Stimulated activated CD4-positive, alpha-beta T cell treated with anti-CD3 and anti-CD28 coated beads, Interleukin-15, amount 100 ng/mL, for 1 hour (primary cell): Measurements from ENCODE around the gene WASL.
"Not testable (repeated sequence)": the region's sequence is repeated elsewhere in the genome, so short reads cannot be mapped to it uniquely, and the experiment has no call there.

Experiments
- DNase-seq, 2 donors: peaks; one replicate each; pipeline ENCODE4 v3.0.0-alpha.2; 2020; ENCODE audit warnings: low read depth in 1 of 2, low spot score in 1 of 2

WASL gene

GRCh38 chr7:123769371-123769770 lies 20.6 kb upstream of the WASL start:
- DNase-seq = no peak

GRCh38 chr7:123768493-123768892 lies 19.7 kb upstream of the WASL start:
- DNase-seq = no peak

- DNase-seq = no peak
These were observed 14.4 kb upstream of the WASL start for GRCh38 chr7:123763191-123763661.

- DNase-seq = no peak
These were observed 12.9 kb upstream of the WASL start for GRCh38 chr7:123761729-123762128.

GRCh38 chr7:123757095-123757494 lies 8.3 kb upstream of the WASL start:
- DNase-seq = no peak

GRCh38 chr7:123755338-123755737 lies 6.5 kb upstream of the WASL start:
- no peak for DNase-seq

- DNase-seq = no peak
These were observed 5.6 kb upstream of the WASL start for GRCh38 chr7:123754271-123754871.

- no peak for DNase-seq
These were observed 3.7 kb upstream of the WASL start for GRCh38 chr7:123752534-123752933.

GRCh38 chr7:123751821-123752220 lies 3.0 kb upstream of the WASL start:
- no peak for DNase-seq

- DNase-seq = no peak
These were observed 1.8 kb upstream of the WASL start for GRCh38 chr7:123750389-123751230.

GRCh38 chr7:123749537-123749857 lies 694 bp upstream of the WASL start:
- DNase-seq = no peak

- DNase-seq = peak in 1 of 2 donors; percentile 4
These were observed 551 bp downstream of the WASL start for GRCh38 chr7:123748171-123748733.

GRCh38 chr7:123747620-123748141 lies 1.1 kb downstream of the WASL start:
- no peak for DNase-seq

- no peak for DNase-seq
These were observed 1.8 kb downstream of the WASL start for GRCh38 chr7:123746931-123747488.

GRCh38 chr7:123746055-123746454 lies 2.7 kb downstream of the WASL start:
- DNase-seq = no peak

GRCh38 chr7:123745437-123745836 lies 3.4 kb downstream of the WASL start:
- no peak for DNase-seq

- DNase-seq = no peak
These were observed 4.4 kb downstream of the WASL start for GRCh38 chr7:123744416-123744815.

GRCh38 chr7:123741940-123742339 lies 6.9 kb downstream of the WASL start:
- no peak for DNase-seq

- DNase-seq = no peak
These were observed 10.0 kb downstream of the WASL start for GRCh38 chr7:123738808-123739207.

GRCh38 chr7:123738356-123738755 lies 10.4 kb downstream of the WASL start:
- DNase-seq = no peak

- not testable (repeated sequence) for DNase-seq
These were observed 11.6 kb downstream of the WASL start for GRCh38 chr7:123737168-123737674.

GRCh38 chr7:123735539-123735938 lies 13.3 kb downstream of the WASL start:
- no peak for DNase-seq
